ENCODE measurements around the gene HCFC1R1. TPM values are rescaled to one million over a fixed set of nuclear protein-coding genes. Genes with fewer than 3 reads are reported as not detected.
A peak's percentile ranks its signal among the peaks of the same experiment; 100 is the strongest.

HCFC1R1 gene
- polyA plus RNA-seq, 1 of the 3 experiments (the other 2 are of a cell fraction): 54.9 TPM

DNA sequence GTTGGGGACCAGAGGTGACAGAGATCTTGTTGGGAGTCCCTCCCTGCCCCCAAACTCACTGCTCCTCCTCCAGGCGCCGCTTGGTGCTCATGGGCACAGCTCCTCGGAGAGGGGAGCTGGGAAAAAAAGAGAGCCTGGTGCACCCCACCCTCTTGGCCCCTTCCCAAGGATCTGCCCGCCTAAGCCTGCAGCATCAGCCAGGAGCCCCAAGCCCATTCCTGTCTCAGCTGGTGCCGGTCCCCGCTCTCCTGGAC is 400 bp downstream of the HCFC1R1 start:
- no peaks in the 10 kb centered on the region for H3K9me3 ChIP-seq
- H3F3A ChIP-seq (replicated peaks; ENCODE audit: insufficient read depth): peaks cover 51% of the 10 kb centered on the region
- TF ChIP-seq ELF1 (IDR thresholded peaks at IDR 0.05) (peak; percentile 5; the same call in 1 of the 2 replicates), PBX3 (IDR thresholded peaks at IDR 0.05) (no peak; the same call in none of the 2 replicates), TAF1 (IDR thresholded peaks at IDR 0.05; ENCODE audit: borderline replicate concordance, low read depth, low read length) (peak; percentile 25; the same call in 1 of the 2 replicates), EP300 (IDR thresholded peaks at IDR 0.05; ENCODE audit: borderline replicate concordance in 1 of 2, low read depth in 1 of 2, low read length in 1 of 2) (peak in 1 of 2 experiments; percentile 6; a peak in 1 of 4 replicates)
- DNase-seq: no peak
- peaks cover 21 to 26% of the 10 kb centered on the region in 2 experiments for H3K36me3 ChIP-seq (replicated peaks in 1 of 2; ENCODE audit: control insufficient read depth in 1 of 2, insufficient read depth in 2 of 2, low read length in 1 of 2)
- H3K4me2 ChIP-seq: peak overlapping the region; percentile 99
- ChIA-PET POLR2A (no interaction called here), CTCF (interaction anchor here (0.7 to 8.5 kb wide), 5 partner anchors 8 to 66 kb away, joined by 3 to 111 read pairs (median 4); no protein-coding TSS in a partner anchor)
- no peaks in the 10 kb centered on the region for H3K9me2 ChIP-seq
- peak overlapping the region; percentile 80 to 88 for H3K4me3 ChIP-seq (ENCODE audit: low read depth in 2 of 2, low read length in 1 of 2)
- peak overlapping the region; percentile 100 for H3K9ac ChIP-seq
- peaks cover 8 to 28% of the 10 kb centered on the region in 2 experiments; a peak in 3 of 4 replicates for H3K4me1 ChIP-seq (ENCODE audit: control insufficient read depth in 1 of 2, insufficient read depth in 2 of 2, low read depth in 1 of 2, low read length in 1 of 2)
- WGBS (ENCODE audit: low lambda C conversion rate): 0% methylated on average over 1 of the region's 6 CpGs
- peaks cover 11% of the 10 kb centered on the region; the same call in 1 of the 2 replicates for H3K79me2 ChIP-seq (ENCODE audit: insufficient read depth)
- H2AFZ ChIP-seq (ENCODE audit: low read depth): no peak overlapping the region
- H3K27ac ChIP-seq (ENCODE audit: low read depth in 2 of 2, low read length in 1 of 2): peak overlapping the region; percentile 94 to 99
- H3K27me3 ChIP-seq (ENCODE audit: insufficient read depth): no peaks in the 10 kb centered on the region
- peaks cover 11% of the 10 kb centered on the region for H4K20me1 ChIP-seq (ENCODE audit: insufficient read depth)

DNA sequence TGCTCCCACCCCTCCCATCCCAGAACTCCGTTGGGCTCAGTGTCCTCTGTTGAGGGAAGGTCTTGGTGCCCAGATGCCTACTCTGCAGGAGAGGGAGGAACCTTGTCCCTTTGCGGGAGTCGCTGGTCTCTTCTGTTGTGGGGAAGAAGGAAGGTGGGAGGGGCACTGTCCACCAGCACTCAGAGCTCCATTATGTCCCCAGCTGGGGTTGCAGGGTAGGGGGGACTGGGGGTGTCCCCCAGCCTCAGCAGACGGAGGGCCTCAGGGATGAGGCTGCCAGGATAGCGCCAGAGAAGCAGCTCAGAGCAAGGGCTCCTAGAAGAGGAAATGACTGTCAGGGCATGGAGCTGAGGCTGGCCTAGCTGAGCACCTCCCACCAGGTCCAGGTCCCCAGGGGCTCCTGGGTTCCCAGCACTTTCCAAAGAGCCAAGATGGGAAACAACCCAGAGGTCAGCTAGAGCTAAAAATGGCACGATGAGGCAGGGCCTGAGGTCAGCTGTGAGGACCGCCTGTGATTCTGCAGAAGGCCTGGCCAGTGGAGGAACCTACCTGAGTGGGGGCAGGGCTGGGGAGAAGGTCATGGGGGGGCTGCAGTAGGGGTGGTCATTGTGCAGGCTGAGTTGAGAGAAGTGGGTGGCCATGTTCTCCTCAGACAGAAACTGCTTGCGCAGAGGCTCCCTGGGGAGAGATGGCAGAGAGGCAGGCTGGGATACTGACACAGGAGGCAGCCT is 893 bp downstream of the HCFC1R1 start:
- Histone ChIP-seq H2AFZ (ENCODE audit: low read depth) (no peak overlapping the region), H3K27me3 (ENCODE audit: insufficient read depth) (no peaks in the 10 kb centered on the region), H3K79me2 (ENCODE audit: insufficient read depth) (peaks cover 11% of the 10 kb centered on the region; the same call in 1 of the 2 replicates), H3F3A (replicated peaks; ENCODE audit: insufficient read depth) (peaks cover 51% of the 10 kb centered on the region), H4K20me1 (ENCODE audit: insufficient read depth) (peaks cover 10% of the 10 kb centered on the region), H3K9ac (peak overlapping the region; percentile 100), H3K9me2 (no peaks in the 10 kb centered on the region), H3K4me1 (ENCODE audit: control insufficient read depth in 1 of 2, insufficient read depth in 2 of 2, low read depth in 1 of 2, low read length in 1 of 2) (peaks cover 8 to 33% of the 10 kb centered on the region in 2 experiments; a peak in 3 of 4 replicates), H3K27ac (ENCODE audit: low read depth in 2 of 2, low read length in 1 of 2) (peak overlapping the region; percentile 94 to 99), H3K9me3 (no peaks in the 10 kb centered on the region), H3K4me3 (ENCODE audit: low read depth in 2 of 2, low read length in 1 of 2) (peak overlapping the region; percentile 80 to 88), H3K4me2 (peak overlapping the region; percentile 99), H3K36me3 (replicated peaks in 1 of 2; ENCODE audit: control insufficient read depth in 1 of 2, insufficient read depth in 2 of 2, low read length in 1 of 2) (peaks cover 21 to 26% of the 10 kb centered on the region in 2 experiments)
- CTCF ChIA-PET: interaction anchor here (0.7 to 8.5 kb wide), 6 partner anchors 9 to 66 kb away, joined by 3 to 111 read pairs (median 4); no protein-coding TSS in a partner anchor
- no peak for DNase-seq
- 7% methylated on average over 8 of the region's 8 CpGs for WGBS (ENCODE audit: low lambda C conversion rate)
- POLR2A ChIA-PET: no interaction called here
- TF ChIP-seq ELF1 (IDR thresholded peaks at IDR 0.05) (peak; percentile 8; the same call in 1 of the 2 replicates), FOXM1 (IDR thresholded peaks at IDR 0.05; ENCODE audit: low read depth) (0 out of 2 replicates have a peak, but pooled peaks have one; percentile 9), GABPA (IDR thresholded peaks at IDR 0.05; ENCODE audit: low read depth) (0 out of 2 replicates have a peak, but pooled peaks have one; percentile 3), PBX3 (IDR thresholded peaks at IDR 0.05) (no peak), MEF2A (IDR thresholded peaks at IDR 0.05; ENCODE audit: borderline replicate concordance, low read depth) (peak; percentile 31; the same call in 1 of the 2 replicates)
- TF ChIP-seq, protein P1, sequence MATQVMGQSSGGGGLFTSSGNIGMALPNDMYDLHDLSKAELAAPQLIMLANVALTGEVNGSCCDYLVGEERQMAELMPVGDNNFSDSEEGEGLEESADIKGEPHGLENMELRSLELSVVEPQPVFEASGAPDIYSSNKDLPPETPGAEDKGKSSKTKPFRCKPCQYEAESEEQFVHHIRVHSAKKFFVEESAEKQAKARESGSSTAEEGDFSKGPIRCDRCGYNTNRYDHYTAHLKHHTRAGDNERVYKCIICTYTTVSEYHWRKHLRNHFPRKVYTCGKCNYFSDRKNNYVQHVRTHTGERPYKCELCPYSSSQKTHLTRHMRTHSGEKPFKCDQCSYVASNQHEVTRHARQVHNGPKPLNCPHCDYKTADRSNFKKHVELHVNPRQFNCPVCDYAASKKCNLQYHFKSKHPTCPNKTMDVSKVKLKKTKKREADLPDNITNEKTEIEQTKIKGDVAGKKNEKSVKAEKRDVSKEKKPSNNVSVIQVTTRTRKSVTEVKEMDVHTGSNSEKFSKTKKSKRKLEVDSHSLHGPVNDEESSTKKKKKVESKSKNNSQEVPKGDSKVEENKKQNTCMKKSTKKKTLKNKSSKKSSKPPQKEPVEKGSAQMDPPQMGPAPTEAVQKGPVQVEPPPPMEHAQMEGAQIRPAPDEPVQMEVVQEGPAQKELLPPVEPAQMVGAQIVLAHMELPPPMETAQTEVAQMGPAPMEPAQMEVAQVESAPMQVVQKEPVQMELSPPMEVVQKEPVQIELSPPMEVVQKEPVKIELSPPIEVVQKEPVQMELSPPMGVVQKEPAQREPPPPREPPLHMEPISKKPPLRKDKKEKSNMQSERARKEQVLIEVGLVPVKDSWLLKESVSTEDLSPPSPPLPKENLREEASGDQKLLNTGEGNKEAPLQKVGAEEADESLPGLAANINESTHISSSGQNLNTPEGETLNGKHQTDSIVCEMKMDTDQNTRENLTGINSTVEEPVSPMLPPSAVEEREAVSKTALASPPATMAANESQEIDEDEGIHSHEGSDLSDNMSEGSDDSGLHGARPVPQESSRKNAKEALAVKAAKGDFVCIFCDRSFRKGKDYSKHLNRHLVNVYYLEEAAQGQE (IDR thresholded peaks at IDR 0.05; ENCODE audit: low read depth, low read length): no peak
- TF ChIP-seq, protein P2, sequence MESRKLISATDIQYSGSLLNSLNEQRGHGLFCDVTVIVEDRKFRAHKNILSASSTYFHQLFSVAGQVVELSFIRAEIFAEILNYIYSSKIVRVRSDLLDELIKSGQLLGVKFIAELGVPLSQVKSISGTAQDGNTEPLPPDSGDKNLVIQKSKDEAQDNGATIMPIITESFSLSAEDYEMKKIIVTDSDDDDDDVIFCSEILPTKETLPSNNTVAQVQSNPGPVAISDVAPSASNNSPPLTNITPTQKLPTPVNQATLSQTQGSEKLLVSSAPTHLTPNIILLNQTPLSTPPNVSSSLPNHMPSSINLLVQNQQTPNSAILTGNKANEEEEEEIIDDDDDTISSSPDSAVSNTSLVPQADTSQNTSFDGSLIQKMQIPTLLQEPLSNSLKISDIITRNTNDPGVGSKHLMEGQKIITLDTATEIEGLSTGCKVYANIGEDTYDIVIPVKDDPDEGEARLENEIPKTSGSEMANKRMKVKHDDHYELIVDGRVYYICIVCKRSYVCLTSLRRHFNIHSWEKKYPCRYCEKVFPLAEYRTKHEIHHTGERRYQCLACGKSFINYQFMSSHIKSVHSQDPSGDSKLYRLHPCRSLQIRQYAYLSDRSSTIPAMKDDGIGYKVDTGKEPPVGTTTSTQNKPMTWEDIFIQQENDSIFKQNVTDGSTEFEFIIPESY (IDR thresholded peaks at IDR 0.05; ENCODE audit: borderline replicate concordance, low read depth): 0 out of 2 replicates have a peak, but pooled peaks have one; percentile 18
